MCF 10A (cell line): ENCODE measurements around the gene FOXP1. TPM values are rescaled to one million over a fixed set of nuclear protein-coding genes. Genes with fewer than 3 reads are reported as not detected.

Experiments
- BruUV-seq: library from RNA; stranded (reverse); fragments of 400-500 nt; replicated peaks from 2 replicates; lab custom pipeline; 2021; lab: Mats Ljungman, UMichigan
- CTCF ChIA-PET: fragments of 300-600 bp; sonication (Branson Sonifier 250); formaldehyde crosslinking; extraction: SDS; loops from one replicate; lab custom pipeline; 2021; ENCODE audit warnings: antibody characterized with exemption, inconsistent platforms; lab: Yijun Ruan, JAX
- POLR2A ChIA-PET: fragments of 300-600, 350-650 bp; sonication (Branson Sonifier 250); formaldehyde crosslinking; extraction: SDS; loops from one replicate; lab custom pipeline; 2020; ENCODE audit warnings: antibody characterized with exemption, inconsistent platforms; lab: Yijun Ruan, JAX
- DNase-seq: peaks from one replicate; pipeline ENCODE4 v3.0.0-alpha.2; 2018; ENCODE audit not compliant: unreplicated experiment
- H3K27ac Mint-ChIP-seq: one replicate; pipeline ENCODE4 v1.8.0; 2022; ENCODE audit warnings: mild to moderate bottlenecking, low read depth, mixed read lengths; ENCODE audit not compliant: unreplicated experiment
- H3K27me3 Mint-ChIP-seq: one replicate; pipeline ENCODE4 v1.8.0; 2022; ENCODE audit warnings: mixed read lengths; ENCODE audit not compliant: insufficient read depth, unreplicated experiment
- H3K36me3 Mint-ChIP-seq: one replicate; pipeline ENCODE4 v1.8.0; 2022; ENCODE audit warnings: mild to moderate bottlenecking, moderate library complexity, mixed read lengths; ENCODE audit not compliant: insufficient read depth, unreplicated experiment
- H3K4me1 Mint-ChIP-seq: one replicate; pipeline ENCODE4 v1.8.0; 2022; ENCODE audit warnings: mixed read lengths; ENCODE audit not compliant: insufficient read depth, unreplicated experiment
- H3K4me3 Mint-ChIP-seq: one replicate; pipeline ENCODE4 v1.8.0; 2022; ENCODE audit warnings: mild to moderate bottlenecking, moderate library complexity, mixed read lengths; ENCODE audit not compliant: unreplicated experiment
- H3K9me3 Mint-ChIP-seq: one replicate; pipeline ENCODE4 v1.8.0; 2022; ENCODE audit warnings: mixed read lengths; ENCODE audit not compliant: unreplicated experiment
- intact Hi-C: fragments of 100-400 bp; cut with micrococcal nuclease; formaldehyde crosslinking; loops from 2 replicates; pipeline ENCODE4 v1.14.1; 2022
- total RNA-seq: library from RNA; stranded (reverse); gene quantifications from 2 replicates; pipeline ENCODE4 v1.2.3, GENCODE V29; 2022
- TF ChIP-seq, protein P1 (sequence below): fragments of 200-600 bp; IDR thresholded peaks from one replicate; pipeline ENCODE4 v1.8.0; 2022; ENCODE audit warnings: antibody characterized with exemption, mild to moderate bottlenecking; ENCODE audit not compliant: unreplicated experiment

Gene FOXP1
- total RNA-seq, 1 experiment from 2014 or later: 49.0 TPM

DNA sequence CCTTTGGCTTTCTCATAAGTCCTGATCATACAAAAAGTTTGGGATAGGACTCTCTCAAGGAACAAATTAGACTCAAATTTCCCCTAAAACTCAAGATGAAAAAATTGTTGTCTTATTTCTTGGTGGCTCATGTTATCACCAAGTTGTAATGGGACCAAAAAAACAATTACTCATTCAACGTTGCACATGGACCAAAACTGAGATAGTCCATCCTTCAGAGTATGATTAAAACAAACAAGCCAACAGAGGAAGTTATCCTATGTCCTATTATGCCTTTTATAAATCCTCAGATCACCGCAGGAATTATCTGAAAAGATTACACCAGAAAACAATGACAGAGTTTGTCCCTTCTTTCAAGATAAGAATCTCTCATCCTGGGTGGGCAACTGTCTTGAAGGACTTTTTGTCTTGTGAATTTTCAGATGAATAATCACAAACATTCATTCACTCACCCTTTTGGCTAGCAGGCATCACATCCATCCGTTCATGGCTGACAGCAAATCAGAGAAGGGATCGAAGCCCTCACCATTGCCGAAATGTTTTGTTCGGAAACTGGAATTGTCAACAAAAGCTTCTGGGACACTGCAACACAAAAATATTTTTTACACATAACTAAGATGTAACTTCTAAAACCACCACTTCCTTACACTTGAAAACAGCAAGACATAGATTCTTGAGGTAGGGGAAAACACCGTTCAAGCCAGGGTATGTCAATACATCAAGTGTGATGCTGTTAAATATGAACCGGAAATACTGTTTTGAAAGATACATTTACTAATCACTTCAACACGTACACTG, 90.4 kb downstream of the FOXP1 start:
- H3K4me3 Mint-ChIP-seq: no peak overlapping the region
- CTCF ChIA-PET: no interaction called here
- no peaks in the 10 kb centered on the region for H3K27me3 Mint-ChIP-seq
- POLR2A ChIA-PET: interaction anchor here (0.5 to 7.5 kb wide), 2 partner anchors 42 to 1757 kb away, joined by 3 to 104 read pairs; no protein-coding TSS in a partner anchor
- TF ChIP-seq, protein P1, sequence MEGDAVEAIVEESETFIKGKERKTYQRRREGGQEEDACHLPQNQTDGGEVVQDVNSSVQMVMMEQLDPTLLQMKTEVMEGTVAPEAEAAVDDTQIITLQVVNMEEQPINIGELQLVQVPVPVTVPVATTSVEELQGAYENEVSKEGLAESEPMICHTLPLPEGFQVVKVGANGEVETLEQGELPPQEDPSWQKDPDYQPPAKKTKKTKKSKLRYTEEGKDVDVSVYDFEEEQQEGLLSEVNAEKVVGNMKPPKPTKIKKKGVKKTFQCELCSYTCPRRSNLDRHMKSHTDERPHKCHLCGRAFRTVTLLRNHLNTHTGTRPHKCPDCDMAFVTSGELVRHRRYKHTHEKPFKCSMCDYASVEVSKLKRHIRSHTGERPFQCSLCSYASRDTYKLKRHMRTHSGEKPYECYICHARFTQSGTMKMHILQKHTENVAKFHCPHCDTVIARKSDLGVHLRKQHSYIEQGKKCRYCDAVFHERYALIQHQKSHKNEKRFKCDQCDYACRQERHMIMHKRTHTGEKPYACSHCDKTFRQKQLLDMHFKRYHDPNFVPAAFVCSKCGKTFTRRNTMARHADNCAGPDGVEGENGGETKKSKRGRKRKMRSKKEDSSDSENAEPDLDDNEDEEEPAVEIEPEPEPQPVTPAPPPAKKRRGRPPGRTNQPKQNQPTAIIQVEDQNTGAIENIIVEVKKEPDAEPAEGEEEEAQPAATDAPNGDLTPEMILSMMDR: no peak
- no TSS peak for BruUV-seq
- H3K36me3 Mint-ChIP-seq: peaks cover 20% of the 10 kb centered on the region
- H3K9me3 Mint-ChIP-seq: no peaks in the 10 kb centered on the region
- intact Hi-C loops: no loop called here
- DNase-seq: no peak
- peaks cover 24% of the 10 kb centered on the region for H3K4me1 Mint-ChIP-seq
- H3K27ac Mint-ChIP-seq: no peak overlapping the region

DNA sequence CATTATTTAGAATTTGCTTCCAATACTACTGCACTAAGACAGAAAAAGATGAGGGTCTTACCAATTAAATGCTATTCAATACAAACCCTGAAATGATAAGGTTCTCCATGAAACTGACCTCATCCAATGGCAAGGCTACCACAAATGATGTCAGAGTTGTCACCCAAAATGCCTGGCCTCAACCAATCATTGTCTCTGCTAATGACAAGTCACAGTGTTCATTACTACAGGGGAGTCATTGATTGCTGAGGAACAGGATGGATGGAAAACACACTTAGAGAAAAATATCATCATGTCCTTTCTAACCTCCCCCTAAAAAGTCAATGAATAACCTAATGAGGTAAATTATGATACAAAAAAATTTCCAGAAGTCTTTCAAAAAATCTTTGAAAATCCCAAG, 91.0 kb downstream of the FOXP1 start:
- Mint-ChIP-seq H3K9me3 (no peaks in the 10 kb centered on the region), H3K4me1 (peaks cover 24% of the 10 kb centered on the region), H3K27ac (no peak overlapping the region), H3K4me3 (no peak overlapping the region), H3K36me3 (peaks cover 20% of the 10 kb centered on the region), H3K27me3 (no peaks in the 10 kb centered on the region)
- BruUV-seq: no TSS peak
- DNase-seq: no peak
- TF ChIP-seq, protein P1: no peak
- intact Hi-C loops: no loop called here
- POLR2A ChIA-PET: no interaction called here
- CTCF ChIA-PET: no interaction called here

DNA sequence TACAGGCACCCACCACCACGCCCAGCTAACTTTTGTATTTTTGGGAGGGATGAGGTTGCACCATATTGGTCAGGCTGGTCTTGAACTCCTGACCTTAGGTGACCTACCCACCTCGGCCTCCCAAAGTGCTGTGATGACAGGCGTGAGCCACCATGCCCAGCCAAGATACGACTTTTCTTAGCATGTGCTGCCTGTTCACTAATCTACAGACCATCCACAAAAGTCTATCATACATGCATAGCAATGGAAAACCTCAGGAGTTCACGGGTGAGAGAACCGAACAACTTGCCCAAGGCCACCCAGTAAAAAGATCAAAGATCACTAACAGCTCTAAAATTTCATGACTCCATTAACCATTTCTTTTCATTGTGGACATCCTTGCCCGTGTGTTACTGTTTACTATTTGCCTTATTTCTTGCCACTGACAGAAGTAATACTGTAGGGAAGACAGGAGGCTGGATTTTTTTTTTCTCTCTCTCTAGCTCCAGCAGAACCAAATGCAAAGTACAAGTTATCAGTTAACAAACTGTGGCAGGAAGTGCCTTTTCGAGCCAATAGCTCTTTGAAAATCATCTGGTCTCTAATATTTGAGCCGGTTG, 92.3 kb downstream of the FOXP1 start:
- Mint-ChIP-seq H3K4me3 (no peak overlapping the region), H3K9me3 (no peaks in the 10 kb centered on the region), H3K4me1 (peaks cover 13% of the 10 kb centered on the region), H3K36me3 (peaks cover 20% of the 10 kb centered on the region), H3K27me3 (no peaks in the 10 kb centered on the region), H3K27ac (no peak overlapping the region)
- CTCF ChIA-PET: interaction anchor here (0.6 to 0.7 kb wide), 3 partner anchors 15 to 1404 kb away, joined by 3 read pairs; no protein-coding TSS in a partner anchor
- TF ChIP-seq, protein P1: no peak
- intact Hi-C loops: no loop called here
- BruUV-seq: no TSS peak
- no peak for DNase-seq
- POLR2A ChIA-PET: interaction anchor here (0.8 kb wide), 1 partner anchor 84 kb away, joined by 3 read pairs; no protein-coding TSS in a partner anchor

DNA sequence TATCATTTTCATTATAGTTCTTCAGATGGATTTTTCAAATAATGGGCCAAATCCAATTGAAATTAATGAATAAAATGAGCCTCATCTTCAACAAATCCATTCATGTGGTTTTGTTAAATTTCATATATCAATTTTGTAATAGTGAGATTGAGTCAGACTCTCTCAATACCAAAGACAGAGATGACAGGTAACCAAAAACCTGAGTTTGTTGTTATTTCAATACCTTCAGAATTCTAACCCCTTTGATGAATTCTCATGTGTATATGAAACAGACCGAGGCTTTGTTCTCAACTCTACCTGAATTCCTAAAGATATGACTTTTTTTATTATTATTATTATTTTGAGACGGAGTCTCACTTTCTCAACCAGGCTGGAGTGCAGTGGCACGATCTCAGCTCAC, 92.8 kb downstream of the FOXP1 start:
- intact Hi-C loops: no loop called here
- no TSS peak for BruUV-seq
- no peak for DNase-seq
- Mint-ChIP-seq H3K27me3 (no peaks in the 10 kb centered on the region), H3K27ac (no peak overlapping the region), H3K36me3 (peaks cover 20% of the 10 kb centered on the region), H3K9me3 (no peaks in the 10 kb centered on the region), H3K4me1 (peaks cover 8% of the 10 kb centered on the region), H3K4me3 (no peak overlapping the region)
- CTCF ChIA-PET: interaction anchor here (0.6 to 0.7 kb wide), 2 partner anchors 96 to 1405 kb away, joined by 3 read pairs; no protein-coding TSS in a partner anchor
- TF ChIP-seq, protein P1: no peak
- POLR2A ChIA-PET: interaction anchor here (0.7 kb wide), 1 partner anchor 42 kb away, joined by 3 read pairs; no protein-coding TSS in a partner anchor
